H1 (cell line): ENCODE results near the gene ASCC3. TPM values are rescaled to one million over a fixed set of nuclear protein-coding genes. Genes with fewer than 3 reads are reported as not detected.

Experiments
- CTCF ChIA-PET: fragments of 300-600 bp; sonication (Branson Sonifier 250); formaldehyde crosslinking; loops from one replicate; lab custom pipeline; 2021; ENCODE audit not compliant: partially characterized antibody; lab: Charles Lee
- POLR2A ChIA-PET: fragments of 300-600 bp; sonication (Branson Sonifier 250); formaldehyde crosslinking; loops from one replicate; lab custom pipeline; 2021; ENCODE audit warnings: inconsistent platforms; ENCODE audit not compliant: partially characterized antibody; lab: Charles Lee
- DNase-seq, 2 experiments: peaks; one replicate each; pipeline versions ENCODE4 v3.0.0 to v3.0.0-alpha.2; 2010 to 2022; ENCODE audit warnings: low spot score in 2 of 2, low read depth in 1 of 2, mixed read lengths in 1 of 2
- FAIRE-seq: peaks from 2 replicates; lab custom pipeline; 2011; peaks lifted over from hg19 to GRCh38; lab: Jason Lieb, UNC
- H2AFZ ChIP-seq: 2 replicates; pipeline ENCODE4 v1.8.1; 2012; ENCODE audit warnings: low read length, inconsistent platforms
- H2AK5ac ChIP-seq: 2 replicates; pipeline ENCODE4 v1.6.1; 2013; ENCODE audit warnings: low read depth, low read length
- H2BK120ac ChIP-seq: replicated peaks from 2 replicates; pipeline ENCODE3; 2013; ENCODE audit warnings: low read depth, low read length, inconsistent platforms
- H2BK12ac ChIP-seq: 2 replicates; pipeline ENCODE4 v1.6.1; 2013; ENCODE audit warnings: low read depth, low read length
- H2BK15ac ChIP-seq: 2 replicates; pipeline ENCODE4 v1.6.1; 2013; ENCODE audit warnings: low read length
- H2BK20ac ChIP-seq: 2 replicates; pipeline ENCODE4 v1.6.1; 2013; ENCODE audit warnings: low read length
- H2BK5ac ChIP-seq: 2 replicates; pipeline ENCODE4 v1.6.1; 2013; ENCODE audit warnings: low read depth, low read length
- H3K14ac ChIP-seq: 2 replicates; pipeline ENCODE4 v1.6.1; 2013; ENCODE audit warnings: inconsistent platforms; ENCODE audit not compliant: insufficient read length
- H3K18ac ChIP-seq: 2 replicates; pipeline ENCODE4 v1.6.1; 2013; ENCODE audit warnings: low read length; ENCODE audit errors: extremely low read depth
- H3K23ac ChIP-seq: 2 replicates; pipeline ENCODE4 v1.6.1; 2013; ENCODE audit warnings: inconsistent platforms; ENCODE audit not compliant: insufficient read length
- H3K23me2 ChIP-seq: 2 replicates; pipeline ENCODE4 v1.6.1; 2013; ENCODE audit warnings: low read depth, low read length
- H3K27ac ChIP-seq: 2 replicates; pipeline ENCODE4 v1.6.1; 2011; ENCODE audit warnings: low read depth, low read length, inconsistent platforms
- H3K27me3 ChIP-seq, 4 experiments: replicated peaks in 1 of 4; 1 replicate in 1 of 4; 2 replicates in 3 of 4; pipeline versions ENCODE4 v1.6.1 to v1.8.1; 2011 to 2013; ENCODE audit warnings: low read length in 3 of 4, mild to moderate bottlenecking in 3 of 4, inconsistent platforms in 2 of 4, mixed read lengths in 2 of 4, moderate library complexity in 1 of 4; ENCODE audit not compliant: control insufficient read depth in 3 of 4, insufficient read depth in 3 of 4; ENCODE audit errors: extremely low read depth in 1 of 4
- H3K36me3 ChIP-seq, 4 experiments: 2 replicates each; pipeline versions ENCODE4 v1.6.1 to v1.8.1; 2011 to 2013; ENCODE audit warnings: mild to moderate bottlenecking in 4 of 4, low read length in 3 of 4, moderate library complexity in 2 of 4, control low read depth in 1 of 4, inconsistent platforms in 1 of 4; ENCODE audit not compliant: insufficient read depth in 4 of 4, control insufficient read depth in 2 of 4
- H3K4ac ChIP-seq: replicated peaks from 2 replicates; pipeline ENCODE3; 2013; ENCODE audit warnings: low read length, low read depth, mixed read lengths, inconsistent platforms; ENCODE audit not compliant: insufficient read length
- H3K4me1 ChIP-seq, 4 experiments: replicated peaks in 1 of 4; 1 replicate in 1 of 4; 2 replicates in 3 of 4; pipeline versions ENCODE4 v1.6.1 to v1.8.1; 2011 to 2013; ENCODE audit warnings: low read length in 3 of 4, inconsistent platforms in 2 of 4, mixed read lengths in 1 of 4; ENCODE audit not compliant: insufficient read depth in 4 of 4, control insufficient read depth in 3 of 4
- H3K4me2 ChIP-seq, 2 experiments: 2 replicates each; pipeline versions ENCODE4 v1.6.1 to v1.8.1; 2011 to 2013; ENCODE audit warnings: low read depth in 2 of 2, low read length in 2 of 2, control low read depth in 1 of 2, inconsistent platforms in 1 of 2, mild to moderate bottlenecking in 1 of 2; ENCODE audit not compliant: insufficient read depth in 1 of 2
- H3K4me3 ChIP-seq, 4 experiments: fragments of 200-600, 300-600 bp in 1 of 4; sonication (generic), shearing (Covaris generic), sonication (Bioruptor Twin) in 1 of 4; 2 replicates each; pipeline versions ENCODE4 v1.5.1 to v1.8.1; 2011 to 2016; ENCODE audit warnings: low read length in 4 of 4, low read depth in 3 of 4, control low read depth in 2 of 4, inconsistent platforms in 2 of 4, mild to moderate bottlenecking in 2 of 4, mixed read lengths in 1 of 4, moderate library complexity in 1 of 4; ENCODE audit not compliant: insufficient read depth in 2 of 4; ENCODE audit errors: extremely low read depth in 1 of 4
- H3K56ac ChIP-seq: replicated peaks from 2 replicates; pipeline ENCODE3; 2013; ENCODE audit warnings: low read depth, mild to moderate bottlenecking, mixed read lengths, low read length, inconsistent platforms; ENCODE audit not compliant: insufficient read length
- H3K79me1 ChIP-seq: 2 replicates; pipeline ENCODE4 v1.6.1; 2013; ENCODE audit warnings: low read depth, low read length, control low read depth
- H3K79me2 ChIP-seq, 2 experiments: 2 replicates each; pipeline versions ENCODE4 v1.6.1 to v1.8.1; 2012 to 2013; ENCODE audit warnings: low read length in 2 of 2, mild to moderate bottlenecking in 2 of 2, inconsistent platforms in 1 of 2; ENCODE audit not compliant: insufficient read depth in 2 of 2, control insufficient read depth in 1 of 2
- H3K9ac ChIP-seq, 4 experiments: replicated peaks in 1 of 4; 1 replicate in 1 of 4; 2 replicates in 3 of 4; pipeline versions ENCODE4 v1.6.1 to v1.8.1; 2011 to 2013; ENCODE audit warnings: low read depth in 3 of 4, low read length in 3 of 4, control low read depth in 2 of 4, mild to moderate bottlenecking in 2 of 4, moderate library complexity in 2 of 4, inconsistent platforms in 1 of 4; ENCODE audit errors: extremely low read depth in 1 of 4
- H3K9me3 ChIP-seq, 2 experiments: 2 replicates each; pipeline versions ENCODE4 v1.6.1 to v1.8.1; 2012 to 2013; ENCODE audit warnings: mild to moderate bottlenecking in 2 of 2, moderate library complexity in 2 of 2, control low read depth in 1 of 2, inconsistent platforms in 1 of 2, low read depth in 1 of 2, low read length in 1 of 2, mixed read lengths in 1 of 2; ENCODE audit not compliant: insufficient read depth in 2 of 2
- H4K20me1 ChIP-seq, 2 experiments: replicated peaks in 1 of 2; 2 replicates each; pipeline versions ENCODE3 to v1.8.1; 2011 to 2013; ENCODE audit warnings: inconsistent platforms in 2 of 2, low read length in 2 of 2, mild to moderate bottlenecking in 1 of 2; ENCODE audit not compliant: insufficient read depth in 2 of 2, control insufficient read depth in 1 of 2
- H4K5ac ChIP-seq: 2 replicates; pipeline ENCODE4 v1.6.1; 2013; ENCODE audit warnings: low read length, low read depth, mixed read lengths, inconsistent platforms; ENCODE audit not compliant: insufficient read length
- H4K8ac ChIP-seq: 2 replicates; pipeline ENCODE4 v1.8.0; 2013; ENCODE audit warnings: mild to moderate bottlenecking, moderate library complexity, low read length, inconsistent platforms; ENCODE audit not compliant: insufficient read depth; ENCODE audit errors: extremely low read depth
- H4K91ac ChIP-seq: replicated peaks from 2 replicates; pipeline ENCODE3; 2013; ENCODE audit warnings: low read length, mixed read lengths, inconsistent platforms; ENCODE audit not compliant: insufficient read length
- CTBP2 ChIP-seq: IDR thresholded peaks from 2 replicates; pipeline ENCODE4 v1.7.0; 2011; ENCODE audit warnings: borderline replicate concordance, mild to moderate bottlenecking, moderate library complexity, mixed read lengths, low read length; ENCODE audit not compliant: insufficient read depth, insufficient read length
- RAD21 ChIP-seq, 2 experiments: IDR thresholded peaks in 1 of 2; conservative IDR thresholded peaks in 1 of 2; 2 replicates each; pipeline ENCODE4 v1.6.1; 2011; ENCODE audit warnings: low read depth in 2 of 2, low read length in 2 of 2, improper control_type of control experiment in 1 of 2, inconsistent platforms in 1 of 2, mild to moderate bottlenecking in 1 of 2, moderate library complexity in 1 of 2
- WGBS, 2 experiments: shearing (Covaris generic) in 1 of 2; methylation state at CpG; one replicate each; pipeline versions ENCODE4 v1.1.6 to v1.1.7; 2013 to 2015; ENCODE audit warnings: low lambda C conversion rate in 2 of 2, mixed read lengths in 2 of 2, inconsistent platforms in 1 of 2, low coverage in 1 of 2, missing lambda C conversion rate in 1 of 2; ENCODE audit not compliant: insufficient replicate concordance in 2 of 2, insufficient coverage in 1 of 2, insufficient read length in 1 of 2; ENCODE audit errors: extremely low coverage in 1 of 2, missing lambda C conversion rate in 1 of 2; 5-methylcytosine and 5-hydroxymethylcytosine counted together
- polyA plus RNA-seq, 7 experiments: library from polyadenylated mRNA; depleted of rRNA in 3 of 7; stranded (reverse) in 5 of 7; unstranded in 2 of 7; fragments of >200 nt in 5 of 7; fragments of 200-250 nt in 2 of 7; gene quantifications; 1 replicate in 5 of 7; 2 replicates in 1 of 7; 4 replicates in 1 of 7; pipeline versions ENCODE4 v1.2.1 to v1.2.3, GENCODE V29; 2011 to 2013; ENCODE audit warnings: missing spikeins in 2 of 7, mixed read lengths in 2 of 7
- total RNA-seq: library from RNA; stranded (reverse); fragmentation: NEBNext Ultra II Directional; extraction: Animal tissue kit (Norgen Biotek cat#: 25700); gene quantifications from 2 replicates; pipeline ENCODE4 v1.2.1, GENCODE V29; 2021
- TF ChIP-seq, protein P1 (sequence below): IDR thresholded peaks from 2 replicates; pipeline ENCODE4 v1.6.1; 2012; ENCODE audit warnings: inconsistent platforms

ASCC3 gene
- total and polyA plus RNA-seq, 2 of the 8 experiments (the other 6 are each of a cell fraction or from before 2014, with no cell fraction given), result 37.5 to 77.8 TPM

DNA sequence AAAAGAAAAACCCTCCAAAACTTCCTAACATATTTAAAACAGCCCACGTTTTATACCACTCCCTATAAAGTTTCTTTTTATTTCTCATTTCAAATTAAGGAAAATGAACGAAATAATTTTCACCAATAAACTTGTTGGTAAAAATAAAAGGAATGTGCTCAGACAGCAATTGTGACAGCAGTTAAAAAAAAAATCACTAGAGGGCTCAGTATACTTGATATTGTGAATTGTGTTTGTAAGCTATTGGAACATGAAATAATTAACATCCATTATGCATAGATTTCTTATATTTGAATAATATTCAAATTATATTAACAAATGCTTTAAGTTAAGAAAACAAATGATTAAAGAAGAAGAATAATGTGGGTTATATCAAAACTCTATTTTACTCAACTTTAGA, 105.5 kb downstream of the ASCC3 start:
- H2BK15ac ChIP-seq, result no peak overlapping the region
- H3K36me3 ChIP-seq, result no peaks in the 10 kb centered on the region
- H3K79me2 ChIP-seq, result no peaks in the 10 kb centered on the region
- no peak overlapping the region for H2AK5ac ChIP-seq
- no peak overlapping the region for H3K27ac ChIP-seq
- H3K14ac ChIP-seq, result no peak overlapping the region
- no peak overlapping the region for H3K23ac ChIP-seq
- H3K4me2 ChIP-seq, result no peak overlapping the region
- H4K5ac ChIP-seq, result no peak overlapping the region
- TF ChIP-seq, protein P1, sequence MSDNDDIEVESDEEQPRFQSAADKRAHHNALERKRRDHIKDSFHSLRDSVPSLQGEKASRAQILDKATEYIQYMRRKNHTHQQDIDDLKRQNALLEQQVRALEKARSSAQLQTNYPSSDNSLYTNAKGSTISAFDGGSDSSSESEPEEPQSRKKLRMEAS, result no peak
- no peak for TF ChIP-seq CTBP2
- 0 out of 4 replicates have a peak, but pooled peaks of 1 of the 2 experiments have one; percentile 8 for TF ChIP-seq RAD21 (IDR thresholded peaks at IDR 0.05 in 1 of 2, conservative IDR thresholded peaks at IDR 0.05 in 1 of 2; ENCODE audit: low read depth in 2 of 2, low read length in 2 of 2)
- no peaks in the 10 kb centered on the region; a peak in 1 of 7 replicates for H3K4me1 ChIP-seq
- H2BK20ac ChIP-seq, result no peak overlapping the region
- H3K27me3 ChIP-seq, result no peaks in the 10 kb centered on the region
- no peak overlapping the region for H3K9ac ChIP-seq
- no peak overlapping the region for H3K4ac ChIP-seq
- no peaks in the 10 kb centered on the region for H4K20me1 ChIP-seq
- H3K18ac ChIP-seq, result no peak overlapping the region
- H3K23me2 ChIP-seq, result no peaks in the 10 kb centered on the region
- no peak overlapping the region for H2BK5ac ChIP-seq
- ChIA-PET CTCF (interaction anchor here (0.6 kb wide), 1 partner anchor 184 kb away, joined by 3 read pairs; no protein-coding TSS in a partner anchor), POLR2A (no interaction called here)
- no peak overlapping the region for H3K4me3 ChIP-seq
- WGBS, 2 experiments, result 84% methylated on average over 2 of the region's 2 CpGs; no CpG with 5 or more reads in 1 of the 2 experiments
- H3K79me1 ChIP-seq, result no peaks in the 10 kb centered on the region
- no peak overlapping the region for H2BK12ac ChIP-seq
- no peak overlapping the region for H4K8ac ChIP-seq
- DNase-seq, result no peak
- no peak overlapping the region for H4K91ac ChIP-seq
- no peak overlapping the region for H2AFZ ChIP-seq
- no peak overlapping the region for H3K56ac ChIP-seq
- H2BK120ac ChIP-seq, result no peak overlapping the region
- no peak for FAIRE-seq
- no peaks in the 10 kb centered on the region for H3K9me3 ChIP-seq
